Measurements from ENCODE around the gene RASAL2. TPM values are rescaled to one million over a fixed set of nuclear protein-coding genes. Genes with fewer than 3 reads are reported as not detected.

Gene RASAL2
- total and polyA plus RNA-seq, 2 of the 13 experiments (the other 11 are each of a cell fraction or from before 2014, with no cell fraction given) = 5.4 to 5.9 TPM

- TF ChIP-seq DZIP1 (CRISPR knock-in tag; IDR thresholded peaks at IDR 0.05) = no peak
- no peak for TF ChIP-seq RFX1 (IDR thresholded peaks at IDR 0.05)
- peak; percentile 24; the same call in 1 of the 2 replicates for TF ChIP-seq ZBTB7B (CRISPR knock-in tag; IDR thresholded peaks at IDR 0.05)
- no peak for TF ChIP-seq ZNF598 (CRISPR knock-in tag; IDR thresholded peaks at IDR 0.05; ENCODE audit: borderline replicate concordance)
- no peak; the same call in 1 of the 2 replicates for TF ChIP-seq ZNF205 (CRISPR knock-in tag; IDR thresholded peaks at IDR 0.05)
- TF ChIP-seq ZBTB46 (CRISPR knock-in tag; IDR thresholded peaks at IDR 0.05; ENCODE audit: borderline replicate concordance) = no peak
- no peak for TF ChIP-seq MIXL1 (CRISPR knock-in tag; IDR thresholded peaks at IDR 0.05)
- TF ChIP-seq ZNF143 (CRISPR knock-in tag; IDR thresholded peaks at IDR 0.05) = no peak
- no peak for TF ChIP-seq ZFP90 (CRISPR knock-in tag; IDR thresholded peaks at IDR 0.05; ENCODE audit: borderline replicate concordance)
- TF ChIP-seq PITX1 (CRISPR knock-in tag; IDR thresholded peaks at IDR 0.05) = no peak
- no peak for TF ChIP-seq GZF1 (CRISPR knock-in tag; IDR thresholded peaks at IDR 0.05)
- no peak for TF ChIP-seq IKZF4 (CRISPR knock-in tag; IDR thresholded peaks at IDR 0.05; ENCODE audit: borderline replicate concordance, low read depth, not compliant biosample characterization)
- no peak for TF ChIP-seq THAP7 (CRISPR knock-in tag; IDR thresholded peaks at IDR 0.05)
- no peak for TF ChIP-seq NPAS2 (CRISPR knock-in tag; IDR thresholded peaks at IDR 0.05; ENCODE audit: borderline replicate concordance)
- TF ChIP-seq MED8 (CRISPR knock-in tag; IDR thresholded peaks at IDR 0.05; ENCODE audit: insufficient replicate concordance) = no peak
- no peak for TF ChIP-seq SRSF1 (optimal IDR thresholded peaks at IDR 0.05; ENCODE audit: low read depth, low read length)
- no peak for TF ChIP-seq ZBTB37 (CRISPR knock-in tag; IDR thresholded peaks at IDR 0.05)
- no peak for TF ChIP-seq RBM22 (optimal IDR thresholded peaks at IDR 0.05; ENCODE audit: low read length)
- no peak for TF ChIP-seq SKI (IDR thresholded peaks at IDR 0.05; ENCODE audit: partially characterized antibody)
- no peak for TF ChIP-seq ZNF512 (CRISPR knock-in tag; IDR thresholded peaks at IDR 0.05)
- no peak for TF ChIP-seq ZSCAN9 (CRISPR knock-in tag; IDR thresholded peaks at IDR 0.05; ENCODE audit: borderline replicate concordance)
- TF ChIP-seq SP4 (CRISPR knock-in tag; IDR thresholded peaks at IDR 0.05) = no peak; the same call in 1 of the 2 replicates
Measured at GRCh38 chr1:178093951-178094738, at the start of gene RASAL2 (continued).

Data from HepG2 (cell line).